ENCODE measurements around the gene ALK. TPM values are rescaled to one million over a fixed set of nuclear protein-coding genes. Genes with fewer than 3 reads are reported as not detected.
"Not testable (repeated sequence)": the region's sequence is repeated elsewhere in the genome, so short reads cannot be mapped to it uniquely, and the experiment has no call there.

ALK gene
- polyA plus RNA-seq, 2 of the 4 experiments (the other 2 are of a cell fraction) = not detected

GRCh38 chr2:29751390-29751789 lies 170.0 kb downstream of the ALK start:
- Histone ChIP-seq H3K27ac (no peak overlapping the region), H3K9me3 (no peaks in the 10 kb centered on the region), H3K4me3 (no peak overlapping the region), H3K4me1 (peaks cover 27% of the 10 kb centered on the region), H3K4me2 (no peak overlapping the region)
- ATAC-seq (no peak), FAIRE-seq (no peak), DNase-seq (ENCODE audit: low read depth in 1 of 2, low spot score in 1 of 2) (no peak)
- POLR2A ChIA-PET = no interaction called here
- no peak for TF ChIP-seq BCL3 (IDR thresholded peaks at IDR 0.05)
- TF ChIP-seq CHD2 (IDR thresholded peaks at IDR 0.05; ENCODE audit: low read length, partially characterized antibody) = no peak
- no peak for TF ChIP-seq EHMT2 (IDR thresholded peaks at IDR 0.05; ENCODE audit: low read depth)
- CTCF ChIA-PET = interaction anchor here (1.1 kb wide), 1 partner anchor 65 kb away, joined by 3 read pairs; no protein-coding TSS in a partner anchor
- 45% methylated on average over 6 of the region's 6 CpGs for WGBS (ENCODE audit: missing lambda C conversion rate)

GRCh38 chr2:29750463-29750862 lies 170.9 kb downstream of the ALK start:
- ATAC-seq; DNase-seq (ENCODE audit: low read depth in 1 of 2, low spot score in 1 of 2); FAIRE-seq; H3K27ac ChIP-seq; H3K9me3 ChIP-seq; POLR2A ChIA-PET; CTCF ChIA-PET; H3K4me3 ChIP-seq; H3K4me2 ChIP-seq: not testable (repeated sequence)
- peaks cover 31% of the 10 kb centered on the region for H3K4me1 ChIP-seq
- 92% methylated on average over 3 of the region's 3 CpGs for WGBS (ENCODE audit: missing lambda C conversion rate)

- TF ChIP-seq JUN (IDR thresholded peaks at IDR 0.05) (no peak), ZSCAN20 (CRISPR knock-in tag; IDR thresholded peaks at IDR 0.05) (no peak), HEYL (CRISPR knock-in tag; IDR thresholded peaks at IDR 0.05) (no peak), ELK1 (IDR thresholded peaks at IDR 0.05; ENCODE audit: low read depth, low read length) (no peak), FOSL2 (IDR thresholded peaks at IDR 0.05) (no peak), FOSL2 (CRISPR knock-in tag; IDR thresholded peaks at IDR 0.05) (no peak), ZFP36 (IDR thresholded peaks at IDR 0.05; ENCODE audit: borderline replicate concordance, partially characterized antibody) (no peak), POLR2A (IDR thresholded peaks at IDR 0.05; ENCODE audit: low read length) (no peak), TP53 (CRISPR knock-in tag; IDR thresholded peaks at IDR 0.05) (no peak), PBX3 (IDR thresholded peaks at IDR 0.05) (no peak), EP300 (IDR thresholded peaks at IDR 0.05) (no peak), RCOR1 (IDR thresholded peaks at IDR 0.05; ENCODE audit: low read depth, low read length) (no peak), BHLHE40 (IDR thresholded peaks at IDR 0.05; ENCODE audit: low read depth, low read length) (no peak), KDM1A (IDR thresholded peaks at IDR 0.05; ENCODE audit: low read depth) (no peak), RARB (CRISPR knock-in tag; IDR thresholded peaks at IDR 0.05) (no peak), HOXB5 (CRISPR knock-in tag; IDR thresholded peaks at IDR 0.05) (no peak), RAD21 (conservative IDR thresholded peaks at IDR 0.05 in 1 of 2, IDR thresholded peaks at IDR 0.05 in 1 of 2) (no peak), EHF (CRISPR knock-in tag; IDR thresholded peaks at IDR 0.05) (no peak), CBX2 (IDR thresholded peaks at IDR 0.05; ENCODE audit: borderline replicate concordance, low read depth) (no peak)
- ChIA-PET POLR2A (no interaction called here), CTCF (no interaction called here)
- Histone ChIP-seq H3K4me3 (no peak overlapping the region), H3K9me3 (no peaks in the 10 kb centered on the region), H3K27ac (no peak overlapping the region), H3K4me1 (peaks cover 33% of the 10 kb centered on the region), H3K4me2 (no peak overlapping the region)
- FAIRE-seq = no peak
- ATAC-seq = no peak
- no peak for DNase-seq (ENCODE audit: low read depth in 1 of 2, low spot score in 1 of 2)
- WGBS (ENCODE audit: missing lambda C conversion rate) = 68% methylated on average over 5 of the region's 5 CpGs
These were observed 171.5 kb downstream of the ALK start for GRCh38 chr2:29749843-29750242.

Measured in A549 (cell line).